ENCODE measurements around the gene CYP26A1. TPM values are rescaled to one million over a fixed set of nuclear protein-coding genes. Genes with fewer than 3 reads are reported as not detected.

CYP26A1 gene
- total RNA-seq, 4 donors from 2014 or later, result not detected

GRCh38 chr10:93124580-93125318 lies 51.1 kb downstream of the CYP26A1 start:
- no peaks in the 10 kb centered on the region for H3K27me3 ChIP-seq
- no peak for DNase-seq
- H3K9me3 ChIP-seq, result no peaks in the 10 kb centered on the region
- intact Hi-C loops (cut with DNase I), result no loop called here
- H3K36me3 ChIP-seq, result no peaks in the 10 kb centered on the region
- 58 to 71% methylated on average over 6 of the region's 6 CpGs for WGBS, 2 donors
- no peaks in the 10 kb centered on the region for H3K4me1 ChIP-seq
- H3K27ac ChIP-seq, result no peak overlapping the region
- no peak for TF ChIP-seq CTCF (IDR thresholded peaks at IDR 0.05)
- TF ChIP-seq POLR2A (IDR thresholded peaks at IDR 0.05), result no peak
- H3K4me3 ChIP-seq (replicated peaks in 1 of 3), result no peak overlapping the region

- 89 to 95% methylated on average over 2 of the region's 2 CpGs for WGBS, 2 donors
- no peak for DNase-seq
- Histone ChIP-seq H3K4me3 (replicated peaks in 1 of 3) (no peak overlapping the region), H3K27ac (no peak overlapping the region), H3K36me3 (no peaks in the 10 kb centered on the region), H3K9me3 (no peaks in the 10 kb centered on the region), H3K4me1 (no peaks in the 10 kb centered on the region), H3K27me3 (no peaks in the 10 kb centered on the region)
- intact Hi-C loops (cut with DNase I), result no loop called here
- TF ChIP-seq POLR2A (IDR thresholded peaks at IDR 0.05) (no peak), CTCF (IDR thresholded peaks at IDR 0.05) (no peak)
These were observed 52.3 kb downstream of the CYP26A1 start for GRCh38 chr10:93125966-93126365.

GRCh38 chr10:93126483-93127052 lies 52.9 kb downstream of the CYP26A1 start:
- 92% methylated on average over 2 of the region's 2 CpGs for WGBS, 2 donors
- TF ChIP-seq POLR2A (IDR thresholded peaks at IDR 0.05) (no peak), CTCF (IDR thresholded peaks at IDR 0.05) (peak in 1 of 6 experiments; percentile 12)
- Histone ChIP-seq H3K27me3 (no peaks in the 10 kb centered on the region), H3K9me3 (no peaks in the 10 kb centered on the region), H3K36me3 (no peaks in the 10 kb centered on the region), H3K4me1 (no peaks in the 10 kb centered on the region), H3K27ac (no peak overlapping the region), H3K4me3 (replicated peaks in 1 of 3) (no peak overlapping the region)
- no peak for DNase-seq
- intact Hi-C loops (cut with DNase I), result no loop called here

Other genes with a start within 250 kb of the CYP26A1 start
- gene EXOC6, start 225.4 kb upstream of the CYP26A1 start, total RNA-seq, result 10 to 100 TPM; 51.6 to 74.0 (median 61.1) TPM
- gene CYP26C1, start 13.1 kb upstream of the CYP26A1 start, total RNA-seq, result under 1 TPM in 3 of 4 donors, not detected in 1; 0.13 to 0.22 (median 0.20) TPM

All from thyroid gland (tissue), 4 donors.